Measurements from ENCODE around the gene SEMA6C. TPM values are rescaled to one million over a fixed set of nuclear protein-coding genes. Genes with fewer than 3 reads are reported as not detected.

Gene SEMA6C
- total and polyA plus RNA-seq, 2 of the 13 experiments (the other 11 are each of a cell fraction or from before 2014, with no cell fraction given) = 1.4 to 2.9 TPM

DNA sequence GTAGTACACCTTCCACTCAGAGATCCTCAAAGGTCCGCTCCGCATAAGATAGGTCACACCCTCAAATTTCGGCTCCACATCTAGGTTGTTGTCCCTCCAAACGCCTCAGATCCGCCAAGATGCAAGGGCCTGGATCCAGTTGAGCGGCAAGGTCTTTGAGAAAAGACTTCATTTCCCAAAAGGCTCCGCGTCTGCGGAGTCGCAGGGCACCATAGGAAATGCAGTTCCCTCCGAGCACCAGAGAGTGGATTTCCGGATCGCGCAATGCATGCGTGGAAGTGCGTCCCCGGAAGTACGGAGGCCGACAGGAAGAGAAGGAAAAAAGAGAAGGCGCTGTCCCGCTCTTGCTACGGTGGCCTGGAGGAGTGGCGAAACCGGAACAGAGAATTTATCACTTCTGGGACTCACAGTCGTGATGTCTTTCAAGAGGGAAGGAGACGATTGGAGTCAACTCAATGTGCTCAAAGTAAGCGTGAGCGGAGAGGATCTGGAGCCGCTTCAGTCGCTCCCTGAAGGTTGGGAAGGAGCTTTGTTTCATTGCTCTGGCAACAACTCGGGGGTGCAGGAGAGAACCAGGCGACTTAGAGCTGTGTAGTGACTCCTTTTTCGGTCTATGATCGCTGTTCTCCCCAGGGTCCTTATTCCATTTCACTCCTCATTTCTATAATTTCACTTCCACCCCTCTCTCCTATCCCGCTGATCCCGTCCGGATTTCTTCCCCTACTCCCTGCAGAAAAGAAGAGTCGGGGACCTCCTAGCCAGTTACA is 19.5 kb upstream of the SEMA6C start, which contains the start of the genes LYSMD1 and SCNM1 (continued):
- TF ChIP-seq, protein P1, sequence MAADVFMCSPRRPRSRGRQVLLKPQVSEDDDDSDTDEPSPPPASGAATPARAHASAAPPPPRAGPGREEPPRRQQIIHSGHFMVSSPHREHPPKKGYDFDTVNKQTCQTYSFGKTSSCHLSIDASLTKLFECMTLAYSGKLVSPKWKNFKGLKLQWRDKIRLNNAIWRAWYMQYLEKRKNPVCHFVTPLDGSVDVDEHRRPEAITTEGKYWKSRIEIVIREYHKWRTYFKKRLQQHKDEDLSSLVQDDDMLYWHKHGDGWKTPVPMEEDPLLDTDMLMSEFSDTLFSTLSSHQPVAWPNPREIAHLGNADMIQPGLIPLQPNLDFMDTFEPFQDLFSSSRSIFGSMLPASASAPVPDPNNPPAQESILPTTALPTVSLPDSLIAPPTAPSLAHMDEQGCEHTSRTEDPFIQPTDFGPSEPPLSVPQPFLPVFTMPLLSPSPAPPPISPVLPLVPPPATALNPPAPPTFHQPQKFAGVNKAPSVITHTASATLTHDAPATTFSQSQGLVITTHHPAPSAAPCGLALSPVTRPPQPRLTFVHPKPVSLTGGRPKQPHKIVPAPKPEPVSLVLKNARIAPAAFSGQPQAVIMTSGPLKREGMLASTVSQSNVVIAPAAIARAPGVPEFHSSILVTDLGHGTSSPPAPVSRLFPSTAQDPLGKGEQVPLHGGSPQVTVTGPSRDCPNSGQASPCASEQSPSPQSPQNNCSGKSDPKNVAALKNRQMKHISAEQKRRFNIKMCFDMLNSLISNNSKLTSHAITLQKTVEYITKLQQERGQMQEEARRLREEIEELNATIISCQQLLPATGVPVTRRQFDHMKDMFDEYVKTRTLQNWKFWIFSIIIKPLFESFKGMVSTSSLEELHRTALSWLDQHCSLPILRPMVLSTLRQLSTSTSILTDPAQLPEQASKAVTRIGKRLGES (CRISPR knock-in tag; IDR thresholded peaks at IDR 0.05; ENCODE audit: borderline replicate concordance) = no peak
- TF ChIP-seq, protein P2, sequence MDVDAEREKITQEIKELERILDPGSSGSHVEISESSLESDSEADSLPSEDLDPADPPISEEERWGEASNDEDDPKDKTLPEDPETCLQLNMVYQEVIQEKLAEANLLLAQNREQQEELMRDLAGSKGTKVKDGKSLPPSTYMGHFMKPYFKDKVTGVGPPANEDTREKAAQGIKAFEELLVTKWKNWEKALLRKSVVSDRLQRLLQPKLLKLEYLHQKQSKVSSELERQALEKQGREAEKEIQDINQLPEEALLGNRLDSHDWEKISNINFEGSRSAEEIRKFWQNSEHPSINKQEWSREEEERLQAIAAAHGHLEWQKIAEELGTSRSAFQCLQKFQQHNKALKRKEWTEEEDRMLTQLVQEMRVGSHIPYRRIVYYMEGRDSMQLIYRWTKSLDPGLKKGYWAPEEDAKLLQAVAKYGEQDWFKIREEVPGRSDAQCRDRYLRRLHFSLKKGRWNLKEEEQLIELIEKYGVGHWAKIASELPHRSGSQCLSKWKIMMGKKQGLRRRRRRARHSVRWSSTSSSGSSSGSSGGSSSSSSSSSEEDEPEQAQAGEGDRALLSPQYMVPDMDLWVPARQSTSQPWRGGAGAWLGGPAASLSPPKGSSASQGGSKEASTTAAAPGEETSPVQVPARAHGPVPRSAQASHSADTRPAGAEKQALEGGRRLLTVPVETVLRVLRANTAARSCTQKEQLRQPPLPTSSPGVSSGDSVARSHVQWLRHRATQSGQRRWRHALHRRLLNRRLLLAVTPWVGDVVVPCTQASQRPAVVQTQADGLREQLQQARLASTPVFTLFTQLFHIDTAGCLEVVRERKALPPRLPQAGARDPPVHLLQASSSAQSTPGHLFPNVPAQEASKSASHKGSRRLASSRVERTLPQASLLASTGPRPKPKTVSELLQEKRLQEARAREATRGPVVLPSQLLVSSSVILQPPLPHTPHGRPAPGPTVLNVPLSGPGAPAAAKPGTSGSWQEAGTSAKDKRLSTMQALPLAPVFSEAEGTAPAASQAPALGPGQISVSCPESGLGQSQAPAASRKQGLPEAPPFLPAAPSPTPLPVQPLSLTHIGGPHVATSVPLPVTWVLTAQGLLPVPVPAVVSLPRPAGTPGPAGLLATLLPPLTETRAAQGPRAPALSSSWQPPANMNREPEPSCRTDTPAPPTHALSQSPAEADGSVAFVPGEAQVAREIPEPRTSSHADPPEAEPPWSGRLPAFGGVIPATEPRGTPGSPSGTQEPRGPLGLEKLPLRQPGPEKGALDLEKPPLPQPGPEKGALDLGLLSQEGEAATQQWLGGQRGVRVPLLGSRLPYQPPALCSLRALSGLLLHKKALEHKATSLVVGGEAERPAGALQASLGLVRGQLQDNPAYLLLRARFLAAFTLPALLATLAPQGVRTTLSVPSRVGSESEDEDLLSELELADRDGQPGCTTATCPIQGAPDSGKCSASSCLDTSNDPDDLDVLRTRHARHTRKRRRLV (CRISPR knock-in tag; IDR thresholded peaks at IDR 0.05) = peak; percentile 61; the same call in 1 of the 2 replicates
- TF ChIP-seq MED13 (CRISPR knock-in tag; IDR thresholded peaks at IDR 0.05) (peak; percentile 74; the same call in 1 of the 2 replicates), ZNF782 (CRISPR knock-in tag; IDR thresholded peaks at IDR 0.05; ENCODE audit: borderline replicate concordance) (no peak), ZEB1 (IDR thresholded peaks at IDR 0.05; ENCODE audit: insufficient replicate concordance, low read depth) (no peak), ZNF225 (CRISPR knock-in tag; IDR thresholded peaks at IDR 0.05) (no peak), ZNF644 (CRISPR knock-in tag; IDR thresholded peaks at IDR 0.05; ENCODE audit: low read depth) (no peak), NR1H2 (CRISPR knock-in tag; IDR thresholded peaks at IDR 0.05; ENCODE audit: borderline replicate concordance, low read depth) (no peak)
- TF ChIP-seq, protein P3, sequence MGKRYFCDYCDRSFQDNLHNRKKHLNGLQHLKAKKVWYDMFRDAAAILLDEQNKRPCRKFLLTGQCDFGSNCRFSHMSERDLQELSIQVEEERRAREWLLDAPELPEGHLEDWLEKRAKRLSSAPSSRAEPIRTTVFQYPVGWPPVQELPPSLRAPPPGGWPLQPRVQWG (CRISPR knock-in tag; IDR thresholded peaks at IDR 0.05; ENCODE audit: borderline replicate concordance, low read depth) = no peak
- TF ChIP-seq, protein P4, sequence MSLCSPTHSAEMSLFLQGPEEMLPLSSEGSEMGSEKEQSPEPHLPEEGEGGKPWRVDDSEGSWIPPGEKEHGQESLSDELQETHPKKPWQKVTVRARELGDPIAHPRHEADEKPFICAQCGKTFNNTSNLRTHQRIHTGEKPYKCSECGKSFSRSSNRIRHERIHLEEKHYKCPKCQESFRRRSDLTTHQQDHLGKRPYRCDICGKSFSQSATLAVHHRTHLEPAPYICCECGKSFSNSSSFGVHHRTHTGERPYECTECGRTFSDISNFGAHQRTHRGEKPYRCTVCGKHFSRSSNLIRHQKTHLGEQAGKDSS (CRISPR knock-in tag; IDR thresholded peaks at IDR 0.05; ENCODE audit: borderline replicate concordance, low read depth) = 0 out of 2 replicates have a peak, but pooled peaks have one; percentile 26
- TF ChIP-seq, protein P5, sequence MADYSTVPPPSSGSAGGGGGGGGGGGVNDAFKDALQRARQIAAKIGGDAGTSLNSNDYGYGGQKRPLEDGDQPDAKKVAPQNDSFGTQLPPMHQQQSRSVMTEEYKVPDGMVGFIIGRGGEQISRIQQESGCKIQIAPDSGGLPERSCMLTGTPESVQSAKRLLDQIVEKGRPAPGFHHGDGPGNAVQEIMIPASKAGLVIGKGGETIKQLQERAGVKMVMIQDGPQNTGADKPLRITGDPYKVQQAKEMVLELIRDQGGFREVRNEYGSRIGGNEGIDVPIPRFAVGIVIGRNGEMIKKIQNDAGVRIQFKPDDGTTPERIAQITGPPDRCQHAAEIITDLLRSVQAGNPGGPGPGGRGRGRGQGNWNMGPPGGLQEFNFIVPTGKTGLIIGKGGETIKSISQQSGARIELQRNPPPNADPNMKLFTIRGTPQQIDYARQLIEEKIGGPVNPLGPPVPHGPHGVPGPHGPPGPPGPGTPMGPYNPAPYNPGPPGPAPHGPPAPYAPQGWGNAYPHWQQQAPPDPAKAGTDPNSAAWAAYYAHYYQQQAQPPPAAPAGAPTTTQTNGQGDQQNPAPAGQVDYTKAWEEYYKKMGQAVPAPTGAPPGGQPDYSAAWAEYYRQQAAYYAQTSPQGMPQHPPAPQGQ (CRISPR knock-in tag; IDR thresholded peaks at IDR 0.05; ENCODE audit: borderline replicate concordance) = no peak
